Fibroblast of pulmonary artery (primary cell): ENCODE results near the gene FGF11.

Source experiments
- DNase-seq: peaks from one replicate; pipeline ENCODE4 v3.0.0-alpha.2; 2010; ENCODE audit warnings: low read depth
- H3K4me3 ChIP-seq: replicated peaks from 2 replicates; pipeline ENCODE4 v1.5.1; 2011; ENCODE audit warnings: low read depth, mild to moderate bottlenecking, control low read depth, low read length, moderate library complexity
- CTCF ChIP-seq: IDR thresholded peaks from 2 replicates; pipeline ENCODE4 v1.5.1; 2011; ENCODE audit warnings: mild to moderate bottlenecking, control low read depth, low read length, inconsistent platforms; ENCODE audit errors: missing control alignments

The FGF11 gene

GRCh38 chr17:7404737-7405349 is 34.5 kb upstream of the FGF11 start:
- peak; percentile 20 for DNase-seq
- peak overlapping the region; percentile 68 for H3K4me3 ChIP-seq
- TF ChIP-seq CTCF, result no peak

GRCh38 chr17:7405350-7406234 is 33.7 kb upstream of the FGF11 start:
- DNase-seq, result no peak
- H3K4me3 ChIP-seq, result peak overlapping the region; percentile 68
- no peak for TF ChIP-seq CTCF

GRCh38 chr17:7406235-7406825 is 33.0 kb upstream of the FGF11 start:
- H3K4me3 ChIP-seq, result peak overlapping the region; percentile 68
- no peak for TF ChIP-seq CTCF
- no peak for DNase-seq

DNA sequence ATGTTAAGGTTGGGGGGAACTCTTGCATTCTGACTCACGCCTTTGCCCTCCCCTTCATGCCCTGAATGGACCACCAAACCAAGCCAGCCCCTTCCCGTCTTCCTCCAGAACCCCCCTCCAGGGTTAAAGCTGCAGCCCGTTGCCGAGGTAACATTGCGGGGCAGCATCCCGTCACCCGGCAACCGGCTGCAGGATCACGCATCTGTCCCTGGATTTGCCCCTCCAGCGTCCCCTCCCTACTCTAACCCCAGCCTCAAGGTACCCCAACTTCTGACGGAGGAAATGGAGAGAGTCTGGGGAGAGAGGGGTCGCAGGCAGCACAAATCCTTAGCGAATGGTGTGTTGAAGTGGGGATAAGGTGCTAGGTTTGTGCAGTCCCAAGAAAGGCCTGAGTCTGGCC is 32.2 kb upstream of the FGF11 start:
- TF ChIP-seq CTCF, result no peak
- no peak for DNase-seq
- no peak overlapping the region for H3K4me3 ChIP-seq

DNA sequence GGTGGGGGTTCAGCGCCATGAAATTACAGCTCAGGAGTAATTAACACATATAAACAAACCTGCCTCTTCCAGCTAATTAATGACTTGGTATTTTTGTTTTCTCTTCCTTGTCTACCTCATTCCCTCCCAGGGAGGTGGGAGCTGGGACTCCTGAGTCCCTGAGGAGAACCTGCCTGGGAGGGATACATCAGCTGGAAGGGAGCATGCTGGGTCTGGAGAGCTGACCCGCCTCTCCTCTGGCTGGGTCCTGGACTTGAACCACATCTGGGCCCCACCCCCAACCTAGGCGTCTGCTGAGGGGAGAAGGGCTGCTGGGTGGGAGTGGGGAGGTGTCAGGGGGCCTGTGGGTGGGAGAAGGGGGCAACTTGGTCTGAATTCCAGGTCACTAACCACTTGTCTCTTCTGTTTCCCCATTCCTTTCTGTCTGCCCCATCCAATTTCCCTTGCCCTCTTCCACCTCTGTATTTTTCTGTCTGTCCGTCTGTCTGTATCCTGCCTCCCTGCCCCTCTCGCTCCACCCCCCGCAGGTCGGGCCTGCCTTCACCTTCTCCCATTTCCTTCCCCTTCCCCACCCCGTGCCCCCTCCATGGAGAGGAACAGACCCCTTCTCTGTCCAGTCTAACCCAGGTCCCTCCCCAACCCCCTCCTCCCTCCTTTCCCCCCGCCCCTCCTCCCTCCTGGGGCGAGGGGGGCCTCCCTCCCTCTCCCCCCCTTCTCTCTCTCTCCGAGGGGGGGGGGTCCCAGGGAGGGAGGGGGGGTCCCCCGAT is 31.6 kb upstream of the FGF11 start, which contains the start of gene NLGN2:
TSS of gene NLGN2 (plus strand) at position 361 of the 767 bp plus-strand sequence. CDS start 411 bp downstream, outside the sequence.
- DNase-seq, result no peak
- no peak for TF ChIP-seq CTCF
- no peak within 1 kb of the TSS for H3K4me3 ChIP-seq

DNA sequence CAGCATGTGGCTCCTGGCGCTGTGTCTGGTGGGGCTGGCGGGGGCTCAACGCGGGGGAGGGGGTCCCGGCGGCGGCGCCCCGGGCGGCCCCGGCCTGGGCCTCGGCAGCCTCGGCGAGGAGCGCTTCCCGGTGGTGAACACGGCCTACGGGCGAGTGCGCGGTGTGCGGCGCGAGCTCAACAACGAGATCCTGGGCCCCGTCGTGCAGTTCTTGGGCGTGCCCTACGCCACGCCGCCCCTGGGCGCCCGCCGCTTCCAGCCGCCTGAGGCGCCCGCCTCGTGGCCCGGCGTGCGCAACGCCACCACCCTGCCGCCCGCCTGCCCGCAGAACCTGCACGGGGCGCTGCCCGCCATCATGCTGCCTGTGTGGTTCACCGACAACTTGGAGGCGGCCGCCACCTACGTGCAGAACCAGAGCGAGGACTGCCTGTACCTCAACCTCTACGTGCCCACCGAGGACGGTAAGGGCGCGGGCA is 31.0 kb upstream of the FGF11 start:
- TF ChIP-seq CTCF, result no peak
- H3K4me3 ChIP-seq, result no peak overlapping the region
- no peak for DNase-seq
